Endothelial cell of umbilical vein (primary cell): ENCODE data around the gene TXNRD2. TPM values are rescaled to one million over a fixed set of nuclear protein-coding genes. Genes with fewer than 3 reads are reported as not detected.

ENCODE experiments used
- BruUV-seq: library from RNA; stranded (reverse); fragments of 400-500 nt; replicated peaks from 2 replicates; lab custom pipeline; 2021; lab: Mats Ljungman, UMichigan
- CTCF ChIA-PET: fragments of 300-600, 350-600 bp; sonication (Branson Sonifier 250); formaldehyde crosslinking; loops from one replicate; lab custom pipeline; 2021; ENCODE audit warnings: antibody characterized with exemption, inconsistent platforms; lab: Charles Lee
- POLR2A ChIA-PET: fragments of 300-600, 350-600 bp; sonication (Branson Sonifier 250); formaldehyde crosslinking; loops from one replicate; lab custom pipeline; 2021; ENCODE audit warnings: antibody characterized with exemption, inconsistent platforms; lab: Charles Lee
- DNase-seq: peaks from one replicate; pipeline ENCODE4 v3.0.0-alpha.2; 2011; ENCODE audit warnings: low read depth, low spot score
- FAIRE-seq: peaks from 2 replicates; lab custom pipeline; 2011; peaks lifted over from hg19 to GRCh38; lab: Jason Lieb, UNC
- H2AFZ ChIP-seq: 2 replicates; pipeline ENCODE4 v1.6.0; 2012; ENCODE audit warnings: low read depth, low read length, control low read depth, inconsistent platforms
- H3K27ac ChIP-seq: 2 replicates; pipeline ENCODE4 v1.5.1; 2011; ENCODE audit warnings: low read depth, mild to moderate bottlenecking, control low read depth, low read length, moderate library complexity; ENCODE audit not compliant: insufficient read depth
- H3K27me3 ChIP-seq, 2 experiments: 2 replicates each; pipeline versions ENCODE4 v1.6.0 to v1.6.1; 2011; ENCODE audit warnings: low read length in 2 of 2, mixed read lengths in 1 of 2; ENCODE audit not compliant: control insufficient read depth in 2 of 2, insufficient read depth in 2 of 2
- H3K36me3 ChIP-seq, 2 experiments: 2 replicates in 1 of 2; 3 replicates in 1 of 2; pipeline ENCODE4 v1.5.1; 2011; ENCODE audit warnings: low read length in 2 of 2, mild to moderate bottlenecking in 1 of 2, moderate library complexity in 1 of 2; ENCODE audit not compliant: control insufficient read depth in 2 of 2, insufficient read depth in 2 of 2; ENCODE audit errors: extremely low read depth in 1 of 2
- H3K4me1 ChIP-seq: 3 replicates; pipeline ENCODE4 v1.5.1; 2011; ENCODE audit warnings: mild to moderate bottlenecking, low read length; ENCODE audit not compliant: control insufficient read depth, insufficient read depth; ENCODE audit errors: extremely low read depth
- H3K4me2 ChIP-seq: 2 replicates; pipeline ENCODE4 v1.6.1; 2011; ENCODE audit warnings: low read length, control low read depth, mixed read lengths; ENCODE audit not compliant: insufficient read depth
- H3K4me3 ChIP-seq, 3 experiments: fragments of 200-600 bp in 1 of 3; sonication (generic), shearing (Covaris generic) in 1 of 3; replicated peaks in 1 of 3; 2 replicates each; pipeline ENCODE4 v1.5.1; 2011 to 2016; ENCODE audit warnings: control low read depth in 3 of 3, low read length in 3 of 3, mild to moderate bottlenecking in 2 of 3, inconsistent platforms in 1 of 3, low read depth in 1 of 3, moderate library complexity in 1 of 3; ENCODE audit not compliant: insufficient read depth in 1 of 3
- H3K79me2 ChIP-seq: 2 replicates; pipeline ENCODE4 v1.6.0; 2012; ENCODE audit warnings: low read length, inconsistent platforms; ENCODE audit not compliant: control insufficient read depth, insufficient read depth
- H3K9ac ChIP-seq: replicated peaks from 2 replicates; pipeline ENCODE3; 2011; ENCODE audit warnings: low read length, control low read depth; ENCODE audit not compliant: insufficient read depth; ENCODE audit errors: extremely low read depth
- H3K9me1 ChIP-seq: replicated peaks from 3 replicates; pipeline ENCODE4 v1.6.0; 2011; ENCODE audit warnings: mild to moderate bottlenecking, low read length; ENCODE audit not compliant: control insufficient read depth, insufficient read depth; ENCODE audit errors: extremely low read depth
- H3K9me3 ChIP-seq: replicated peaks from 2 replicates; pipeline ENCODE4 v1.5.1; 2012; ENCODE audit warnings: low read length, inconsistent platforms; ENCODE audit not compliant: control insufficient read depth, insufficient read depth
- H4K20me1 ChIP-seq: replicated peaks from 2 replicates; pipeline ENCODE3; 2011; ENCODE audit warnings: mild to moderate bottlenecking, low read length; ENCODE audit not compliant: control insufficient read depth, insufficient read depth; ENCODE audit errors: extremely low read depth
- CTCF ChIP-seq, 2 donors: IDR thresholded peaks; 1 replicate in 1 of 2; 2 replicates in 1 of 2; pipeline ENCODE4 v1.5.1; 2011; ENCODE audit warnings: low read length in 2 of 2, mild to moderate bottlenecking in 2 of 2, moderate library complexity in 2 of 2, control low read depth in 1 of 2, inconsistent platforms in 1 of 2, low read depth in 1 of 2; ENCODE audit not compliant: insufficient read depth in 1 of 2; ENCODE audit errors: extremely low read depth in 1 of 2
- EZH2 ChIP-seq: IDR thresholded peaks from 2 replicates; pipeline ENCODE4 v1.6.1; 2012; ENCODE audit warnings: borderline replicate concordance, low read depth, mild to moderate bottlenecking, moderate library complexity, low read length, inconsistent platforms; ENCODE audit not compliant: severe bottlenecking
- FOS ChIP-seq: IDR thresholded peaks from 2 replicates; pipeline ENCODE4 v1.6.1; 2011; ENCODE audit warnings: mild to moderate bottlenecking, low read length, moderate library complexity, borderline replicate concordance; ENCODE audit not compliant: insufficient read depth
- GATA2 ChIP-seq: IDR thresholded peaks from 2 replicates; pipeline ENCODE4 v1.7.0; 2011; ENCODE audit warnings: low read depth, mild to moderate bottlenecking, moderate library complexity, mixed read lengths, low read length; ENCODE audit not compliant: insufficient read length, insufficient read depth
- JUN ChIP-seq: IDR thresholded peaks from 2 replicates; pipeline ENCODE4 v1.6.1; 2011; ENCODE audit warnings: borderline replicate concordance, low read depth; ENCODE audit not compliant: insufficient read length, insufficient read depth
- MAX ChIP-seq: IDR thresholded peaks from 2 replicates; pipeline ENCODE4 v1.6.1; 2011; ENCODE audit not compliant: insufficient read depth, insufficient read length
- MYC ChIP-seq: IDR thresholded peaks from one replicate; pipeline ENCODE4 v1.6.1; 2011; ENCODE audit warnings: mild to moderate bottlenecking, low read depth, low read length
- POLR2A ChIP-seq: IDR thresholded peaks from 2 replicates; pipeline ENCODE4 v1.6.1; 2012; ENCODE audit warnings: low read depth, mild to moderate bottlenecking, control low read depth, low read length
- POLR2AphosphoS5 ChIP-seq: IDR thresholded peaks from 2 replicates; pipeline ENCODE4 v1.6.1; 2012; ENCODE audit warnings: low read depth, mild to moderate bottlenecking, control low read depth, low read length, moderate library complexity; ENCODE audit not compliant: insufficient read depth
- dilution Hi-C: fragments of 300-500 bp; cut with MboI; formaldehyde crosslinking; loops from one replicate; pipeline ENCODE4 v1.15.0; 2019; ENCODE audit warnings: low sequenced_read_pairs; ENCODE audit not compliant: extremely low pct_ligation_motif_present
- intact Hi-C: fragments of 100-400 bp; cut with micrococcal nuclease; formaldehyde crosslinking; loops from one replicate; pipeline ENCODE4 v1.10.0; 2022
- polyA plus RNA-seq, 4 experiments: library from polyadenylated mRNA; depleted of rRNA in 3 of 4; stranded (reverse) in 3 of 4; unstranded in 1 of 4; fragments of >200 nt; gene quantifications; 2 replicates each; pipeline versions ENCODE4 v1.2.1 to v1.2.3, GENCODE V29; 2011 to 2012; ENCODE audit warnings: missing spikeins in 1 of 4
- total RNA-seq: library from RNA; stranded (reverse); gene quantifications from 2 replicates; pipeline ENCODE4 v1.2.3, GENCODE V29; 2021

Gene TXNRD2
- total and polyA plus RNA-seq, 2 donors (not counting 3 experiments of a cell fraction or from before 2014, with no cell fraction given): 211 to 440 TPM

GRCh38 chr22:19901577-19902244, 39.9 kb downstream of the TXNRD2 start:
- no peak for TF ChIP-seq JUN
- TF ChIP-seq EZH2: no peak
- TF ChIP-seq POLR2A: no peak
- TF ChIP-seq MYC: no peak
- no peak for TF ChIP-seq POLR2AphosphoS5
- no peak for TF ChIP-seq FOS
- TF ChIP-seq MAX: no peak
- no peak for TF ChIP-seq CTCF (IDR thresholded peaks at IDR 0.05; ENCODE audit: extremely low read depth in 1 of 2, insufficient read depth in 1 of 2, low read depth in 1 of 2, low read length in 2 of 2)
- TF ChIP-seq GATA2: no peak
- intact Hi-C loops (no loop called here), dilution Hi-C loops (no loop called here)
- no peaks in the 10 kb centered on the region for H3K79me2 ChIP-seq
- peaks cover 0 to 6% of the 10 kb centered on the region in 2 experiments for H3K36me3 ChIP-seq
- no peaks in the 10 kb centered on the region for H3K4me1 ChIP-seq
- H3K9me3 ChIP-seq: no peaks in the 10 kb centered on the region
- no peaks in the 10 kb centered on the region for H3K9me1 ChIP-seq
- no peak for FAIRE-seq
- CTCF ChIA-PET: interaction anchor here (1.6 to 6.5 kb wide), 3 partner anchors 9 to 171 kb away, joined by 6 to 51 read pairs (median 13); no protein-coding TSS in a partner anchor
- no peak overlapping the region for H3K4me3 ChIP-seq
- no peak for DNase-seq
- H3K27me3 ChIP-seq: no peaks in the 10 kb centered on the region
- no peak overlapping the region for H3K9ac ChIP-seq
- POLR2A ChIA-PET: no interaction called here
- no peaks in the 10 kb centered on the region for H4K20me1 ChIP-seq
- BruUV-seq: no TSS peak
- no peak overlapping the region for H2AFZ ChIP-seq
- H3K4me2 ChIP-seq: no peak overlapping the region
- no peak overlapping the region for H3K27ac ChIP-seq
